Kasumi-1 (cell line): Measurements from ENCODE around the gene ADAMTSL5.

Source experiments
- DNase-seq, 2 experiments: peaks; one replicate each; lab custom pipeline; 2025; lab: John Stamatoyannopoulos, UW

The ADAMTSL5 gene

DNA sequence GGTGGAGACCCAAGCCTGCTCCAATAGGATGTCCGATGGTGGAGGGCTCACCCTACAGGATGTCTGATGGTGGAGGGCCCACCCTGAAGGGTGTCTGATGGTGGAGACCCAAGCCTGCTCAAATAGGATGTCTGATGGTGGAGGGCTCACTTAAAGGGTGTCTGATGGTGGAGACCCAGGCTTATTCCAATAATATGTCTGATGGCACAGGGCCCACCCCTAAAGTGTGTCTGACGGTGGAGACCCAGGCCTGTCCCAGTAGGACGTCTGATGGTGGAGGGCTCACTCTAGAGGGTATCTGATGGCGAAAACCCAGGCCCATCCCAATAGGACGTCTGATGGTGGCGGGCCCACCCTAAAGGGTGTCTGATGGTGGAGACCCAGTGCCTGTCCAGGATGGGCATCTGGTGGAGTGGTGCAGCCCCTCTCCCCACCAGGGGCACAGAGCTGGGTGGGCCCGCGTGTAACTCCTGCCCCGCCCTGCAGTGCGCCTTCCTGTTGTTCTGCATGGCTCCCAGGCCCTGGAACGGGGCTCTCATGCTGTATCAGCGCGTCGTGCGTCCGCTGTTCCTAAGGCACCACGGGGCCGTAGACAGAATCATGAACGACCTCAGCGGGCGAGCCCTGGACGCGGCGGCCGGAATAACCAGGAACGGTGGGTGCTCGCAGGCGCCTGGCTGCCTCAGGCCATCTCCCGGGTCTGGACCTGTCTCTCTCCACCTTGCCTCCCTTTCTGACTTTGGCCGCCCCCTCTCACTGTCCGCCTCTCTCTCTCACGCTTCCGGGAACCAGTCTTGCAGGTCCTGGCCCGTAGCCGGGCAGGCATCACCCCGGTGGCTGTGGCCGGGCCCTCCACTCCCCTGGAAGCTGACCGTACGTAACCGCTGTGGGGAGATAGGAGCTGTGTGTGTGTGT lies 16.8 kb downstream of the ADAMTSL5 start:
- DNase-seq, result no peak

DNA sequence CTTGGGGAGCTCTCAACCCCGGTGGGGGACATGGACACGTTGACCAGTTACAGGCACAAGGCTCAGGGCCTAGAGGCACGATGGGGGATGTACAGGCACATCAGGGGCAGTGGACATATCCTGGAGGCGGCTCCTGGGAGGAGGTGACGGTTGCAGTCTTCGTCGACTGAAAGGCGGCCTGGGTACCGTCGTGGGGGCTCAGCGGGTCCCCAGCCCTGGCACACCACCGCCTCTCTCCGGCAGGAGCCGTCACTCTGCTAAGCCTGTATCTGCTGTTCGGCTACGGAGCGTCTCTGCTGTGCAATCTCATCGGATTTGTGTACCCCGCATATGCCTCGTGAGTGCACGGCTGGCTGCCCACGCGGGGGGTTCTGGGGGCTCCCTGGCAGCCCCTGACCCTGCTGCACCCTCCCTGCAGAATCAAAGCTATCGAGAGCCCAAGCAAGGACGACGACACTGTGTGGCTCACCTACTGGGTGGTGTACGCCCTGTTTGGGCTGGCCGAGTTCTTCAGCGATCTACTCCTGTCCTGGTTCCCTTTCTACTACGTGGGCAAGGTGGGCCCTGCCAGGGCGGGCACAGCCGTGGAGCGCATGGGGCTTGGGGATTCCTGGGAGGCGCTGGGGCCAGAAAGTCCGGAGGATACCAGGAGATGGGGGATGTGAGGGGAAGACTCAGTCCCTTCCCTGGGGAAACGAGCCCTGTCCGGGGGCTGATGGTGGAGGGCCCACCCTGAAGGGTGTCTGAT lies 17.6 kb downstream of the ADAMTSL5 start:
- DNase-seq, result no peak

DNA sequence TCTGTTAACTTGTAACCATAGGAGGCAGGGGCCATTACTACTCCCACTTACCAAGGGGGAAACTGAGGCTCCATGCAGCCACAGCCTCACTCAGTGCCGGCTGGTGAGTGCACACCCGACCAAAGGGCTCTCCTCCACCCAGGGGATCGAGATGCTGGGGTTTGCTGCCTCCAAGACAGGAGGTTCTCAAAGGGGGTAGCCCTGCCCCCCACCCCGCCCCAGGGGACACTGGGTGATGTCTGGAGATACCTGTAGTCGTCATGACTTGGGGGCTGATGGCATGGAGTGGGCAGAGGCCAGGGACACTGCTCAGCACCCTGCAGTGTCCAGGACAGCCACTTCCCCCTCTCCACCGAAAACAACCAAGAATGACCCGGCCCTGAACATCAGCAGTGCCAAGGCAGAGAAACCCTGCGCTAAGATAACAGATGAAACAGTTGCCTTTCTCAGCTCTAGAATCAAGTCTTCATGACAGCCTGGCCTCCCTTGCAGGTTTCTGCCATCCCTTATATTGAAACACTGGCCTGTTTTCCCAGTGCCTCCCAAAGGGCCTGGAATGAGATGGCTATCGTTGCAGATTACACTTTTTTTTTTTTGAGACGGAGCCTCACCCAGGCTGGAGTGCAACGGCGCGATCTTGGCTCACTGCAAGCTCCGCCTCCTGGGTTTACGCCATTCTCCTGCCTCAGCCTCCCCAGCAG lies 18.6 kb downstream of the ADAMTSL5 start:
- DNase-seq, result no peak

DNA sequence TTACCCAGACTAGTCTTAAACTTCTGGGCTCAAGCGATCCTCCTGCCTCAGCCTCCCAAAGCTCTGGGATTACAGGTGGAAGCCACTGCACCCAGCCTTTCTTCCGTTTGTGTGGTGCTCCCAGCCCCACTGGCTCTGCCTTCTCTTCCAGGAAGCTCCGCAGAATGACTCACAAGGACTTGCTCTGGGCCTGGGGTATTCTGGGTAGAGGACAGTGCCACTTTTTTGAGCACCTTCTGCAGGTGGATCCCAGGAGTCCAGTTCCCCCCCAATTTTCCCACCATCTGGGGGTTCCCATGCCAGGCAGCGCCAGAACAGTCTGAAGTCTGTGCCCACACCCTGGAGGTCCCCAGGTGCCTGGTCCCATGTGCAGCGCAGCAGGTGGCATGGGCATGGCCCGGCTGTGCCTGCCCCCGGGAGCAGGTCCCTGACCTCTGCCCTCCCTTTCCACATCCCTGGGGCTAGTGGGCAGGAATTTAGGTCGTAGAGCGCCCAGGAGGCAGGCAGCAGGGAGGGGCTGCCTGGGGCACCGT lies 20.3 kb downstream of the ADAMTSL5 start:
- DNase-seq, result no peak

DNA sequence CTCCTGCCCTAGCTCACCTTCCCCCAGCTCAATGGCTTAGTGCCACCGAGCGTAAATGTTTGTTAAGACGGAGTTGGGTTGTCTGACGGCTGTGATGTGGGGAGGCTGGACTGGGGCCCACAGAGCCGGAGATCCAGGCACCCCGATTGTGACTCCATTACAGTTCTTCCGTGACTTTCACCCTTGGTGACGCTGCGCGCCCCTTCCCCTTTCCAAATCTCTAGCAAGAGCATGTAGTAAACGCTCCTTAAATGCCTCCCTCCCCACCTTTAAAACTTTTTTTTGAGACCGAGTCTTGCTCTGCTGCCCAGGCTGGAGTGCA lies 21.0 kb downstream of the ADAMTSL5 start:
- DNase-seq, result no peak

DNA sequence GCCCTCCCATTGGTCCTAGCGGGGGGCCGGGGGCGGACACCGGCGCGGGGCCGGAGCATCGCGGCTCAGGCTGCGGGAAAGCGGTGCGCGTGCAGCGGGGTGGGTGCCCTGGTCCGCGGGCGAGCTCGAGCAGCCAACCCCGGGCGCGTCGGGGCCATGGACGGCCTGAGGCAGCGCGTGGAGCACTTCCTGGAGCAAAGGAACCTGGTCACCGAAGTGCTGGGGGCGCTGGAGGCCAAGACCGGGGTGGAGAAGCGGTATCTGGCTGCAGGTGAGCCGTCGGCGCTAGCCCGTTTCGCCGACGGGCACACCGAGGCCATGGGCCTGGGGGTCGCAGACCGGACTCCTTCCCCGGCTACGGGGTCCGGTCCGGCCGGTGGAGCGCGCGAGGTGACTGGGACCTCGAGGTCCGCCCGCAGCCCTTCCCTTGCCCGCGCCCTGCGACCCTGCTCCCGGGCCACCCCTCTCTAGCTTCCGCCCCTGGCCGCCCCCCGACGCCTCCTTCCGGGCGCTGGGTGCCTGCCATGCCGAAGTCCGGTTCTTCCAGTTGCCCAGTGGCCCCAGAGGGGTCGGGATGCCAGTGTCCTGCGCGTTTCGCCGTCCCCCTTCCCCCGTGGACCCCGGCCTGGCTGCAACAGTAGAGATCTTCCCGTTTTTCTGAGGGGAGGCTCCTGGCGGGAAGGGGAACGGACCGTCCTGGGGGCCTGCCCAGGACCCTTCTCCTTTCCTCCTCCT lies 21.5 kb downstream of the ADAMTSL5 start, which contains the start of gene REEP6:
REEP6 (plus strand) TSS at position 68 of the 735 bp plus-strand sequence; CDS start at position 157, 89 bp downstream.
- DNase-seq, result no peak

DNA sequence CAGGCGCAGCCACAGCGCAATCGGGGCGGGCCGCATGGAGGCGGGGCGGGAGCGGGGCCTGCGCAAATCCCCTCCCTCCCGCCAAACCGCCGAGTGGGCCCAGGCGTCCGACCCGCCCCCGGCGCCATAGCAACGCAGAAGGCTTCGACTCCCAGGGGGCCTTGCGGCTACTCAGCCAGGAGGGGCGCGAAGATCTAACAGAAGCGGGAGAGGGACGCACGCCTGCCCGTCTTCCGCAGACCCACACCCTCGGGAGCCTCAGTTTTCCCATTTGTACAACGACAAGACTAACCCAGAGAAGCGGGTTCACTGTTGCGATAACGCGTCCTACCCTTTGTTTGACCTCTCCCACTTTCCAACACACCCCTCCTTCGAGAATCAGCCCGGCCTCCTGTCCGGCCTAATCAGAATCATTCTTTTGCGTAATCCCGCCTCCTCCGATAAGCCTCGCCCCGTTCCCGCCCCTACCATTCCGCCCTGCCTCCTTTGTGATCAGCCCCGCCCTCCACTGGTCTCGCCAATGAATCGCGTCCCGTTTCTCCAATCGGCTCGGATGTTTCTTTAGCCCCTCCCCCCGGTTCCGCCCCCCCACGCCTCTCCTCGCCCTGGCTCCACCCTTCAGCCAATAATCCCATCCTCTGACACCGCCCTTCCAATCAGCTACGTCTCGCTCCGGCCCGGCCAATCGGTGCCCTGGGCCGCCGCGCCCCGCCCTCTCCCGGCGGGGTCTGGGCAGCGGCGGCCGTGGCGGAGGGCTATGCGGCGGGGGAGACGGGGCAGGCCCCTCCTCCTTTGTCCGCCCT lies 22.3 kb downstream of the ADAMTSL5 start, which contains the start of gene PCSK4:
PCSK4 (minus strand) TSS at position 40 of the 803 bp plus-strand sequence; CDS start at position 36, 4 bp downstream.
- DNase-seq, result peak; percentile 98 to 100

DNA sequence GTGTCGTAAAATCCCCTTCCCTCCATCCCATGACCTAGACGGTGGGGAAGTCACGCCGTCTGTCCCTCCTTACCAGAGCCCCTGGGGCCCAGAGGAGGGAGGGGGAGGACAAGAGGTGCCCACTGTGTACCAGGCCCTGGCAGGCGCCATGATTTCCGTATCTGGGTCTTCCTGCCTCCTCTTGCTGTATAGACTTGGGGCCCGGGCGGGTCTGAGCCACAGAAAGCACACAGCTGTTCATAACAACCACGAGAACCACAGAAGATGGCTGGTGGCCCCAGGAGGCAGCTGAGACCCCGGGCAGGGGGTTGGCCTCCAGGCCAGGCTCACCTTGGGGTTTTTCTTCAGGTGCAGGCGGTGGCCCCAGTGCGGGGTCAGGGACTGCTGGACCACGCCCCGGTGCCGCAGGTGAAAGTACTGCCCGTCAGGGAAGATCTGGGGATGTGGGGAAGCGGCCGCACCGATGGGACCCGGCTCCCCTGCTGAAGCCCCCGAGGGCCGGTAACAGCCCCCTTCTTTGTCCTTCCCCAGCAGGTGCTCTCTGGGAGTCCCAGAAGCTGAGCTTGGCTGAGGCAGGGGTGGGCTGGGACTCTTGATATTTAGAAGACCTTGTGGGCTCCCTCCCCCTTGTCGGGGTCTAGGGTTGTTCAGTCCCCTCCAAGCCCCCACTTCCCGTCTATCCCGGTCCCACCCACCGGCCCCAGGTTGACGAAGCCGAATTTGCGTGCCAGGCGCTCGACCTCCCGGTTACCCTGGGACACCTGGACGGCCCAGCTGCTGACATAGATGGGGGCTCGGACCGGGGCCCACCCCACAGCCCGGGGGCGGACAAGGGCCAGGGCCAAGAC lies 23.1 kb downstream of the ADAMTSL5 start:
- DNase-seq, result no peak

DNA sequence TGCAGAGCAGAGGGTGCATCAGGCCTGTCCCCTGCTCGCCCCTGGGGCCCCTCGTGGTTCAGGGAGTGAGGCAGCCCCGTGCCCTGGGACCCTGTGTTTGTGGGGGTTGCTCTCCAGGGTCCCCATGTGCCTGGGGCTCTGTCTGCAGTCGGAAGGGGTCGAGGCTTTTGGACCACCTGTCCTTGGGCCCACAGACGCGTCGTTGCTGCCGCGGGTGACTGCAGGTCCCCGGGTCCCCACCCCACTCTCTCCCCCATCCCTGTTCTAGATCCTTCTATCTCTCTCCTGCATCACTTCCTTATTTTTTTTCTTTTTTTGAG lies 24.6 kb downstream of the ADAMTSL5 start:
- DNase-seq, result no peak

DNA sequence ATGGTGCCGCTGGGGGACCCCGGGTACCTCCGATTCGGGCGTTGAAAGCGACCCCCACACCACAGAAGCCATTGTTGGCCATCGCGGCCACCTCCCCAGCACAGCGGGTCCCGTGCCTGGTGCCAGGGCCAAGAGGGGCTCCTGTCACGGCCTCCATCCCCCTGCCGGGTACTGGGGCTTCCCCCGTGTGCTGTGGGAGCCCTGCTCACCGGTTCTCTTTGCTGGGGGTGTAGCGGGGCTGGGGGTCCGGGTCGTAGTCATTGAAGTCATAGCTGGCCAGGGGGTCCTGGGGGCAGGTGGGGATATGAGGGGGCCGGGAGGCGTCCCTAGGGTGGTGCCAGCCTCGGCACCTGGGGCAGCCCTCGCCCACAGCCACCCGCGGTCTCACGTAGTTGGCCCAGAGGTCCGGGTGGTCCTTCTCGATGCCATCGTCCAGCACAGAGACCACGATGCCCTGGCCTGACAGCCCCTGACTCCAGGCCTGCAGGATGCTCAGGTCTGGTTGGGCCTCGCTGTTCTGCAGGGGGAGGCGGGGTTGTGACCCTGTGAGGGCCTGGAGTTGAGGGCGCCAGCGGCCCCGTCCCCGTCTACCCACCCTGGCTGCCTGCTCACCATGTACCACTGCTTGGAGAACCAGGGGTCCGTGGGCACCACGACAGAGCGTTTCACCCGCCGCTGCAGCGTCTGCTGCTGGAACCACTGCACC lies 25.1 kb downstream of the ADAMTSL5 start:
- DNase-seq, result no peak

DNA sequence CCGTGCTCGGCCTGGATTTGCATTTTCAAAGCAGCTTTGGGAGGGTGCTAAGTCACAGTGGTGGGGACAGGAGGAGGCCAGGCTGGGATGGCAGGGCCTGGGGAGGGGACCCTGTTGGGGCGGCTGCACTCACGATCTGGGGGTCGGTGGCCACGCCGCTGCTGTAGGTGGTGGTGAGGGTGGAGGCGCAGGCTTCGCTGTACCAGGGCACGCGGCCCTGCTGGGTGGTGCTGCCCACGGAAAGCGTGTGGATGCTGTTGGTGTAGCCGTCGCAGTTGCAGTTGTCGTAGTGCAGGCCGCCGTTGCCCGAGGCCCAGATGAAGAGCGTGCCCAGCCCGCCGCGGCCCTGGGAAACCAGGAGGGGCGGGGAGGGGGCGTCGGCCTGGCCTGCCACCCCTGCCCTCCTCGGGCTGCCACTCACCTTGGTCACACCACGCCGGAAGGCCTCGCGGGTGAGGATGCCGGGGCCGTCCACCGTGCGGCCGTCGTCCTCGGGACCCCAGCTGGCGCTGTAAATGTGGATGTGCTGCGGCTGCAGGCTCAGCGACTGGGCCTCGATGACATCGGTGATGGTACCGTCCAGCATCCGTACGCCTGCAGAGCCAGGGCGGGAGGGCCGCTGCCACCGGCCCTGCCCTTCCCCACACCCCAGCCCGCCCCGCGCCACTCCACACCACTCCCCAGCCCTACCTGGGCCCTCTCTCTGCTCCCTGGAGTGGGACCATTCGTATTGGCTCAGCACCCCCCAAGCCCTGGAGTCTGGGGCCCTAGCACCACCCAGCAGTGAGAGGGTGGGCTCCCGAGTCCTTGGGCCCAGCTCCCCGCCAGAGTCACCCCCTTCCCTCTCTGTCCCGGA lies 25.9 kb downstream of the ADAMTSL5 start:
- DNase-seq, result no peak

DNA sequence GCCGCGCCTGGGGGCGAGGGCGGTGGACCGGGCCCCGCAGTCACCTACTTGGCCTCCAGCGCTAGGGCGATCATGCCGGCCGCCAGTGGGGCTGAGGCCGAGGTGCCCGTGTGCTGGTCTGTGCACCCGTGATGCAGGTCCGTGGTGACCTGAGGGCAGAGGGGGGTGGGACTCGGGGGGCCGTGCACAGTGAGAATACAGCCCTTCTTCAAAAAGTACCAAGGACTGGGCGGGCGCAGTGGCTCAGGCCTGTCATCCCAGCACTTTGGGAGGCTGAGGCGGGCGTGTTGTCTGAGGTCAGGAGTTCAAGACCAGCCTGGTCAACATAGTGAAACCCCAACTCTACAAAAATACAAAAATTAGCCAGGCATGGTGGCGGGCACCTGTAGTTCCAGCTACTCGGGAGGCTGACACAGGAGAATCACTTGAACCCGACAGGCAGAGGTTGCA lies 28.8 kb downstream of the ADAMTSL5 start:
- DNase-seq, result no peak

DNA sequence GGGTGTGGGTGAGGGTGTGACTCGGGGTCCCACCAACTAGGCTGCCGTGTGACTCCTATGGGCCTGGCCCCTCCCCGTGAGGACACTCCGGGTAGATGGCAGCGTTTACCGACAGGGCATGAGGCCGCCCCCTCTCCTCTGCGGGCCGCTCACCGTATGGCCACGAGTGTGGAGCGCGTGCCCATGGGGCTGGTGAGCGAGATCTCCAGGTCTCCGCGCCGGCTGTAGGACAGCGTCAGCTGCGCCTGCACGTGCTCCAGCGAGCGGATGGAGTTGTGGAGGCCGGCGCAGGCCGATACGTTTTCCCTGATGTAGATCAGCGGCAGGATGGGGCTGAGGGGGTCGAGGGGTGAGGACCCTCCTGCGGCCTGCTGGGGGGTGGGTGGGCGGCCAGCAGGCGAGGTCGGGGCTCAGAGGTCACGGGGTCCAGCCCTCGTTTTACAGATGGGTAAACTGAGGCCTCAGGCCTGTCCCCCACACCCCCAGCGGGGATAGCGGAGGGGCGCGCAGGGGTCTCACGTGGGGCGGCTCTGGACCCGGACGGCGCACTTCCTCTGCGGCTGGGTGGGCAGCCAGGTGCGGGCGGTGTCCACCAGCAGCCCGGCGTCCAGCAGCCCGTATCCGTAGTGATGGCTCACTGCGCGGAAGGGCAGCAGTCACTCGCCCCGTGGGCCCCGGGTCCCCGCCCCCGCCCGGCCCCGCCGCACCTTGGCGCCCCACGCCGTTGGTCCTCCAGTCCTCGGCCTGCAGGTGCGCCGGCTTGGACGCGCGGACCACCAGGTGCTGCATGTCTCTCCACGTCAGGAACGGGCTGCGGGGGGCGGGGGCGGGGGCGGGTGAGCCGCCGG lies 29.5 kb downstream of the ADAMTSL5 start:
- DNase-seq, result no peak

DNA sequence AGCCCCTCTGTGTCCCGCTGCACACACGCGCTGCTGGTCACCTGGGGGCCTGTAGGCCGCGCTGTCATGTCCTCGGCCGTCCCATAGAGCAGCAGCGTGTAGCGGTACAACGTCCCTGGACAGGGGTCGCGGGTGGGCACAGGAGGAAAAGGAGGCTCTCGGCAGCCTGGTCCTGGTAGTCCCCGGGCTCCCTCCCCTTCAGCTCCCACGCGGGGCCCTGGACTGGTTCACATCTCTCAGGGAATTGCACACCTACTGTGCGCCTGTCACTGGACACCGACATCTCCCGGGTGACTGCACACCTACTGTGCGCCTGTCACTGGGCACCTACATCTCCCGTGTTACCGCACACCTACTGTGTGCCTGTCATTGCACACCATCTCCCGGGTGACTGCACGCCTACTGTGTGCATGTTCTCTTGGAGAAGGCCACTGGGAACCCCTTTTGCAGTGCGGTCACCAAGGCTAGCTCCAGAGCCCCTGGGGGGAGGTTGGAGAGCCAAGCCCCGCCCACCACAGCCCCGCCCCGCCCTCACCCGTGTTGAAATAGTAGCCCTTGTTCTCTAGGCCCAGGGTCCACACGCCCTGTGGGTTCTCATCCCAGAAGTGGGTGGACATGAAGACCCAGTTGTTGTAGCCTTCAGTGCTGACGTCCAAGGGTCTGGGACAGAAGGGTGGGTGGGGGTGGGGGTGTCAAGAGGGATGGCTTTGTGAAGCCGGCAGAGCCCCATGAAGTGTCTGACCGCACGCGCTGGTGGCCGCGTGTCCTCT lies 30.3 kb downstream of the ADAMTSL5 start:
- no peak for DNase-seq

DNA sequence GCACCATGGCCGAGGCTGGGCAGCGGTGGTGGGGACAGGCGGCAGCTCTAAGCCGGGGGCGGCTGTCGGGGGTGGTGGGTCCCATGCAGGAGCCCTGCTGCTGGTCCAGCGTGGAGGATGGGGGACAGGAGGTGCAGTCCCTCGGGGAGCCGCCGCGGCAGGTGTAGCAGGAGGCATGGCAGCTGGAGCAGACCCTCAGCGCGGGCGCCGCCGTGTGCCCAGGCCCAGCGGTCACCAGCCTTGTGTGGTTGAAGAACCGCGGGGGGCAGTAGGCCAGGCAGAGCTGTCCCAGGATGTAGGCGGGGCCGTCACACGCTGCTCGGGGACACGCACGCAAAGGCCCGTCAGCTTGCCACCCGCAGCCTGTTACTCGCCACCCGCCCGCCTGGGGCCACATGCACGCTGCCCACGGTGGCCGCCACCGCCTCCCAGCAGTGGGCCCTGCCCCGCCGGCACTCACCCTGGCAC lies 30.9 kb downstream of the ADAMTSL5 start:
- DNase-seq, result no peak

DNA sequence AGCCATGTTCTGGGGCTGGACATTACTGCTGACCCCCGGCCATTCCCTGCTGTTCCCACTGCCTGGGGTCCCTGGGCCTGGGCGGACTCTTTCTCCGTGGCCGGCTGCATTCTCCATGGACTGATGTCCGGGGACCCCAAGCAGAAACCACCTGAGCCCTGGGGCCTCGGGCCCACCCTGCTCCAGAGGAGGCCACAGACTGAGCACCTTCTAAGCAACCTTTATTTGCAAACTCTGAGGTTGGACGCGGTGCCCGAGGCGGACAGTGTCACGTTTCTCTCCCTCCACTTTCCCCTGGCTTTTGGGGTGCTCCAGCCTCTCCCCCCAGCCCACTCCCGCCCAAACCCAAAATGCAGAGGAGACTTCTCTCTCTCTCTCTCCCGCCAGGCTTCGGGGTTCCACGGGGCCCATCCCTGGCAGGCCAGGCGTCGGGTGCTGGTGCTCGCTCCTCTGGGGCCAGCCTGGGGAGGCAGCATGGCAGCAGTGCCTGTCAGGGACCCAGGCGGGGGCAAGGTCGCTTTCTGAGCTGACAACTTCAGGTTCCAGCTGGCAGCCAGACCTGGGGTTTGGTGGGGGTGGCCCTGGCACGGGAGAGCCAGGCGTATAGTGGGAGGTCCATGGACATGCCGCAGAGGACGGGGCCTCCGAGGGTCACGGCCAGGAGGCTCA lies 31.5 kb downstream of the ADAMTSL5 start:
- no peak for DNase-seq
